Gastroesophageal sphincter (tissue), 4 donors: ENCODE results near the gene ZNF789. TPM values are rescaled to one million over a fixed set of nuclear protein-coding genes. Genes with fewer than 3 reads are reported as not detected.

Experiments used
- ATAC-seq: fragments of 150-250 bp; one replicate; pipeline ENCODE4 v1.9.1; 2016; ENCODE audit warnings: mild to moderate bottlenecking, moderate library complexity
- H3K27ac ChIP-seq, 4 donors: fragments of 200-600 bp; sonication (generic) in 3 of 4; 1 replicate in 3 of 4; 2 replicates in 1 of 4; pipeline ENCODE4 v1.5.1; 2016 to 2019
- H3K27me3 ChIP-seq: fragments of 200-600 bp; sonication (generic); one replicate; pipeline ENCODE4 v1.5.1; 2019
- H3K36me3 ChIP-seq, 2 donors: fragments of 200-600 bp; sonication (generic); one replicate each; pipeline ENCODE4 v1.5.1; 2019; ENCODE audit warnings: control low read depth in 1 of 2
- H3K4me1 ChIP-seq, 3 donors: fragments of 200-600 bp; sonication (generic); 1 replicate in 2 of 3; 2 replicates in 1 of 3; pipeline ENCODE4 v1.5.1; 2016 to 2019; ENCODE audit warnings: control low read depth in 2 of 3
- H3K4me3 ChIP-seq, 2 donors: fragments of 200-600 bp; sonication (generic); one replicate each; pipeline ENCODE4 v1.5.1; 2019; ENCODE audit warnings: mild to moderate bottlenecking in 1 of 2, moderate library complexity in 1 of 2
- H3K9me3 ChIP-seq, 3 donors: fragments of 200-600 bp; sonication (generic); one replicate each; pipeline ENCODE4 v1.5.1; 2017 to 2019; ENCODE audit warnings: control low read depth in 2 of 3
- EP300 ChIP-seq: sonication (generic); formaldehyde crosslinking; IDR thresholded peaks from one replicate; pipeline ENCODE4 v1.6.1; 2017; ENCODE audit warnings: antibody characterized with exemption, mild to moderate bottlenecking
- POLR2A ChIP-seq, 2 donors: fragments of 450-650 bp; IDR thresholded peaks; one replicate each; pipeline ENCODE4 v1.6.1; 2017; ENCODE audit warnings: antibody characterized with exemption in 2 of 2, mild to moderate bottlenecking in 2 of 2, moderate library complexity in 1 of 2
- POLR2AphosphoS5 ChIP-seq: sonication (generic); formaldehyde crosslinking; IDR thresholded peaks from one replicate; pipeline ENCODE4 v1.6.1; 2017; ENCODE audit warnings: antibody characterized with exemption
- WGBS, 2 donors: methylation state at CpG; one replicate each; pipeline ENCODE4 v1.1.5; 2018; ENCODE audit warnings: low coverage in 1 of 2; 5-methylcytosine and 5-hydroxymethylcytosine counted together
- total RNA-seq, 4 donors: library from RNA; depleted of rRNA; stranded (reverse); fragments of >200 nt; gene quantifications; one replicate each; pipeline ENCODE4 v1.1.0, GENCODE V29; 2016
- TF ChIP-seq, protein P1 (sequence below), 4 experiments: fragments of 200-600 bp in 2 of 4; fragments of 450-650 bp in 2 of 4; sonication (generic) in 1 of 4; IDR thresholded peaks; one replicate each; pipeline ENCODE4 v1.5.1; 2017 to 2019; ENCODE audit warnings: antibody characterized with exemption in 4 of 4, mild to moderate bottlenecking in 2 of 4, moderate library complexity in 2 of 4

The ZNF789 gene
- total RNA-seq, 4 donors from 2014 or later: 1.4 to 4.8 (median 4.6) TPM

DNA sequence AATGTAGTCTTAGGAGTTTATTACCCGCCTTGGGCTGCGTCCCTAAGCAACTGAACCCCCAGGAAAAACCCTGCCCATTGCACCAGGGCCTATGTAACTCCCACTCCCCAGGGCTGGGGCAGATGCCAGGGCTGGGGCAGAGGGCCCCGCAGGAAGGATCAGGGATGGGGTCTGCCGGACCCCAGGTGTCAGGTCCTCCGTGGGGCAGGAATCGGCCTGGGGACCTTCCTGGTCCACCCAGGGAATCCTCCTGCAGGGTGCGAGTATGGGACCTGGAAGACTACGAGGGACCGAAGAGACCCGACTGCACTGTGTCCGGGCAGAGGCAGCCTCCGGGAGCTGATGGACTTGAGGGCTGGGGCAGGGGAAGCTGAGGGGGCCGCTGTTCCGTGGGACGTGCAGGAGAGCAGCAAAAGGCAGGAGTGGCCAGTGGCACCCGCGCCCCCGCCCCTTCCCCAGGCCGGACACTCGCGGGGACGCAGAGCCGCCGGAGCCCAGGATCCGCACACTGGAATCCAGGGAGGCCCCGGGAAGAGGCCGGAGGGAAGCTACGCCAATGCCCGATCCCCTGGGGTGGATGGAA, 4.3 kb upstream of the ZNF789 start:
- Histone ChIP-seq H3K27ac (no peak overlapping the region), H3K36me3 (peaks cover 0 to 8% of the 10 kb centered on the region in 2 donors), H3K27me3 (peaks cover 4% of the 10 kb centered on the region), H3K4me3 (no peak overlapping the region), H3K4me1 (peaks cover 1 to 39% (median 13%) of the 10 kb centered on the region in 3 donors), H3K9me3 (no peaks in the 10 kb centered on the region)
- ATAC-seq: no peak
- WGBS, 2 donors: 87 to 93% methylated on average over 2 to 6 of the region's 29 CpGs
- TF ChIP-seq EP300 (no peak), POLR2AphosphoS5 (no peak), POLR2A (IDR thresholded peaks at IDR 0.05) (no peak)
- TF ChIP-seq, protein P1, sequence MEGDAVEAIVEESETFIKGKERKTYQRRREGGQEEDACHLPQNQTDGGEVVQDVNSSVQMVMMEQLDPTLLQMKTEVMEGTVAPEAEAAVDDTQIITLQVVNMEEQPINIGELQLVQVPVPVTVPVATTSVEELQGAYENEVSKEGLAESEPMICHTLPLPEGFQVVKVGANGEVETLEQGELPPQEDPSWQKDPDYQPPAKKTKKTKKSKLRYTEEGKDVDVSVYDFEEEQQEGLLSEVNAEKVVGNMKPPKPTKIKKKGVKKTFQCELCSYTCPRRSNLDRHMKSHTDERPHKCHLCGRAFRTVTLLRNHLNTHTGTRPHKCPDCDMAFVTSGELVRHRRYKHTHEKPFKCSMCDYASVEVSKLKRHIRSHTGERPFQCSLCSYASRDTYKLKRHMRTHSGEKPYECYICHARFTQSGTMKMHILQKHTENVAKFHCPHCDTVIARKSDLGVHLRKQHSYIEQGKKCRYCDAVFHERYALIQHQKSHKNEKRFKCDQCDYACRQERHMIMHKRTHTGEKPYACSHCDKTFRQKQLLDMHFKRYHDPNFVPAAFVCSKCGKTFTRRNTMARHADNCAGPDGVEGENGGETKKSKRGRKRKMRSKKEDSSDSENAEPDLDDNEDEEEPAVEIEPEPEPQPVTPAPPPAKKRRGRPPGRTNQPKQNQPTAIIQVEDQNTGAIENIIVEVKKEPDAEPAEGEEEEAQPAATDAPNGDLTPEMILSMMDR (IDR thresholded peaks at IDR 0.05): no peak

DNA sequence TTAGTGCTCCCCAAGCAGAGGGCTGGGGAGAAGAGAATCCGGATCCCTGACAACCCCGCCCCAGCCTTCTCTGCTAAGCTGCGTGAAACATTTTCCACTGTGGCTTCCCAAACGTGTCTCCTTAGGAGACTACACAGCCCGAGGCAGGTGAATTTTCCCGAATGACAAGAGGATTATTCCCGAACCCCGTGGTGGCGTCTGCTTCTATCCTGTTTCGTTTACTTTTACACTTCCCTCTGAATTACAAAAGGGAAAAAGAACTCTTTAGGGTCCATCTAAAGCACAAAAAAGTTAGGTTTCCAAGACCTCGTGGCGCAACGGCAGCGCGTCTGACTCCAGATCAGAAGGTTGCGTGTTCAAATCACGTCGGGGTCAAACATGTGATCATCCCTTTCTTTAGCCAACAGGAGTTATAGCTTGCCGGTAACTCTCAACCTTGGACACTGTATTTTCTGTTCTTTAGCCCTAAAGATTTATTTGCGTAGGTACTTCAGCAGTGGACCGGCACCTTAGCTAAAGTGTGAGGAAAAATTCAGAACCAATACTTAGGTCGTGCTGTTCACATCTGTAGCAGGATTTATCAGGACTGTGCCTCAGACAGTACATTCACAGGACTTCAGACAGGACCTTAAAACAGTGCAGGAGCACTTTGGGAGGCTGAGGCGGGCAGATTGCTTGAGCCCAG, 3.2 kb upstream of the ZNF789 start:
- Histone ChIP-seq H3K27me3 (peaks cover 4% of the 10 kb centered on the region), H3K4me1 (peaks cover 2 to 39% (median 13%) of the 10 kb centered on the region in 3 donors), H3K4me3 (peak overlapping the region in 1 of 2 donors; percentile 20), H3K36me3 (no peaks in the 10 kb centered on the region), H3K9me3 (no peaks in the 10 kb centered on the region), H3K27ac (peak overlapping the region in 3 of 4 donors; percentile 0 to 38 (median 30))
- TF ChIP-seq, protein P1 (IDR thresholded peaks at IDR 0.05): no peak
- TF ChIP-seq EP300: no peak
- ATAC-seq: no peak
- WGBS, 2 donors: 29 to 31% methylated on average over 18 to 19 of the region's 23 CpGs

DNA sequence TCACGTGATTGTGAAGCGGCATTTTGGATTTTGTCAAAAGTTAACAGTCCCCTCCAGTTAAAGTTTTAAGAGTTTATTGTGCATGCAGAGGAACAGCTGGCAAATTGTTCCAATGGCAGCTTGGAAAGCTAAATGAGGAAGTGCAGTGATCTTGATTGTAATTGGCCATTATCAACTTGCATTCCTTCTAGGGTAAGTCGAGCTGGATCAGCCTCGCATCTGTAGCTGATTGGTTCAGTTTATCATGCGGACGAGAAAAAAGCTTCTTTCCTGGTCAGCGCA, 566 bp downstream of the ZNF789 start:
- Histone ChIP-seq H3K27ac (peak overlapping the region in 3 of 4 donors; percentile 81 to 90 (median 89)), H3K36me3 (no peaks in the 10 kb centered on the region), H3K9me3 (no peaks in the 10 kb centered on the region), H3K4me3 (peak overlapping the region; percentile 72 to 85), H3K4me1 (peaks cover 2 to 32% (median 4%) of the 10 kb centered on the region in 3 donors), H3K27me3 (peaks cover 4% of the 10 kb centered on the region)
- no peak for TF ChIP-seq EP300
- TF ChIP-seq POLR2A (IDR thresholded peaks at IDR 0.05): no peak
- 0 to 4% methylated on average over 6 to 7 of the region's 7 CpGs for WGBS, 2 donors
- ATAC-seq: no peak

DNA sequence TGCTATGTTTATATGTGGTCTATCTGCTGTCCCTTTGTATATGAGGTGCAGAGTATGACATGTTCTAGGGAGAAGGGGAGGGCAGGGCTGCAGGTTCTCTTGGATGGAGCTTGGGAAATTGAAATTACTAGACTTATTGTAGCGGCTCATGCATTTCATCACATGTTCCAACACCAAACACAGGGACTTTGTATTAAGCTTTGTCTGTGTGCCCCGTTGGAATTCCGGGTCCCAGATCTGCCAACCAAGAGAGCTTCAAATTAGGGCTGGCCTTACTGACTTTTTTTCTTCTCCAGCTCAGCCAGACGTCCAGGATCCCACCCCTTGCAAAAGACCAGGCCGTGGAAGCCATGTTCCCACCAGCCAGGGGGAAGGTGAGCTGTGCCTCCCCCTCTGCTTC, 3.4 kb downstream of the ZNF789 start:
- no peaks in the 10 kb centered on the region for H3K9me3 ChIP-seq
- WGBS, 2 donors: 59 to 60% methylated on average over 1 to 5 of the region's 5 CpGs
- ATAC-seq: no peak
- H3K4me3 ChIP-seq: no peak overlapping the region
- no peak overlapping the region for H3K27ac ChIP-seq
- TF ChIP-seq POLR2A (IDR thresholded peaks at IDR 0.05) (no peak), EP300 (no peak), POLR2AphosphoS5 (no peak)
- TF ChIP-seq, protein P1 (IDR thresholded peaks at IDR 0.05): no peak
- H3K36me3 ChIP-seq: peaks cover 0 to 18% of the 10 kb centered on the region in 2 donors
- H3K4me1 ChIP-seq: peaks cover 2 to 48% (median 4%) of the 10 kb centered on the region in 3 donors
- H3K27me3 ChIP-seq: no peaks in the 10 kb centered on the region

DNA sequence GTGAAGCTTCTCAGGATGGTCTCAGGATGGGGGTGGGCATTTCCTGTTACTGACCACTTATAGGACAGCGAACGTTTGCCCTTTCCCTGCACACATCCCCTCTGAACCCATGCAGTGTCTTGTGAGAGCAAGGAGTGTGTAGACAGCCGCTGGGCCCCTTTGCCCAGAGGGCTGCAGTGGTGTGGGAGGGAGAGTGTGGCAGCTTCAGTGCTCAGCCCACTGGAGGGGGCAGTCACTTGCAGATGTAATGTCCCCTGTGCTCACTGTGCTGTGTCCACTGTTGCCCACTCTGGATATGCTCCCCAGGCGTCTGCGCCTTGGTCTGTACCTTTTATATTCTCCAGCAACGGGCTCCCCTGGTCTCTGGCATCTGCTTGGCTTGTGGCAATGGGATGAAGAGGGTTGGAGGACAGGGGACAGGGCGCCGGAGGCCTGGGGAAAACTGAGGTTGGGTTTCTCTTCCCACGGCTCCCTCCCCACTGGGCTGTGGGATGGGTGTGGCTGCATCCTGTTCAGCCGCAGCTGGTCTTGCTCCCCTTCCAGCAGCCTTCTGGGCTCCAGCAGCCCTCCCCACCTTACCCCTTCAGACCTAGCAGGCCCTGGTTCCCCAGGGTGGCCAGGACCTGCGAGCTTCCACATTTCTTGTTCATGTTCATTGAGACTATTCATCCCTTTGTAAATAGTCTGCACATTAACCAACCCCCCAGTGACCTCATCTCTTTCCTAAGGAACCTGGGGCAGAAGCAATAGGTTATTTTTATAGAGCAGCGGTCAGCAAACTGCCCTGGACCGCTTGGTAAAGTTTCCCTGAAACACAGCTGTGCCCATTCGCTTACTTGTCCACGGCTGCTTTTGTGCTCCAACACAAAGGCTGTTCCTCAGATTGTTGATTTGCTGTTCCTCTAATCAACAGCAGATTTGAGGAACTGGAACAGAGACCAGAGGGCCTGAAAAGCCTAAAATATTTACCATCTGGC, 6.1 kb downstream of the ZNF789 start:
- TF ChIP-seq, protein P1 (IDR thresholded peaks at IDR 0.05): no peak
- TF ChIP-seq POLR2AphosphoS5 (no peak), EP300 (no peak), POLR2A (IDR thresholded peaks at IDR 0.05) (no peak)
- ATAC-seq: peak; percentile 28
- Histone ChIP-seq H3K36me3 (peaks cover 0 to 41% of the 10 kb centered on the region in 2 donors), H3K27ac (peak overlapping the region in 1 of 4 donors; percentile 47), H3K4me3 (no peak overlapping the region), H3K9me3 (no peaks in the 10 kb centered on the region), H3K27me3 (no peaks in the 10 kb centered on the region), H3K4me1 (peaks cover 0 to 34% (median 0%) of the 10 kb centered on the region in 3 donors)
- WGBS, 2 donors: 60 to 62% methylated on average over 1 to 7 of the region's 15 CpGs
